ENCODE results near the gene AGAP5. TPM values are rescaled to one million over a fixed set of nuclear protein-coding genes. Genes with fewer than 3 reads are reported as not detected.

The AGAP5 gene
- total and polyA plus RNA-seq, 10 of the 15 experiments (the other 5 are each of a cell fraction or from before 2014, with no cell fraction given): 0.68 to 8.5 (median 6.7) TPM; not detected in 1

DNA sequence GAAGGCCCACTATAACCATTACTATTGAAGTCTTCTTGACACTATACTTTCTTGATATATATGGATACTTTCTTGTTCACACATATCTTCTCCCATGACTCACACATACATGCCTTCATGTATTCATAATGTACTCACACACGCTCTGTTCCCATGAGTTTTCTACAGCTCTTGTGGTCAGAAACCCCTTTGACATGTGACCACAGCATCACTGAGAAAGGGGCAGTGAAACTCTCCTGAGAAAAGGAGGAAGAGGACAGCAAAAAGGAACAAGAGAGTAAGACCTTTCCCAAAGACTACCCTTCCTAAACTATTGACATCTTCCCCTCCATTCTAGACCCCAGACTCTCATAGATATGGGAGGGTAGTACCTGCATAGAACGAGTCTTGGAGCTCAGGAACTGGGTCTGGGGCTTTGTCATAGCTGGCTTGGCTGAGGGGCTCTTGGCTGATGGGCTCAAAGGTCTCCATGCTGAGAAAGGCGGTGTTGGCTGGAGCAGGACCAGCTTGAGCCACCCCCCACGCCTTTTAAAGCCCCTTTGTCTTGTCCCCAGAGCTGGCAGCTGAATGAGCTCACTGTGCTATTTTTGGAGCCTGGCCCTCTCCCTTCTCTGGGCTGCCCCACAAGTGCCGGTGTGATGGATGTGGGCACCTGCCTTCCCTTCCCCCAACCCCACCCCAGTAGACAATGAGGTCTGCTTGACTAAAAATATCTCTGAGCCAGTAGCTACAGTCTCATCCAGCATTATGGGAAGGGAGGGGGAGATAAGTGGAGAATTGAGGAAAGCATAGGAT lies 47.2 kb downstream of the AGAP5 start (continued):
- TF ChIP-seq, protein P1, sequence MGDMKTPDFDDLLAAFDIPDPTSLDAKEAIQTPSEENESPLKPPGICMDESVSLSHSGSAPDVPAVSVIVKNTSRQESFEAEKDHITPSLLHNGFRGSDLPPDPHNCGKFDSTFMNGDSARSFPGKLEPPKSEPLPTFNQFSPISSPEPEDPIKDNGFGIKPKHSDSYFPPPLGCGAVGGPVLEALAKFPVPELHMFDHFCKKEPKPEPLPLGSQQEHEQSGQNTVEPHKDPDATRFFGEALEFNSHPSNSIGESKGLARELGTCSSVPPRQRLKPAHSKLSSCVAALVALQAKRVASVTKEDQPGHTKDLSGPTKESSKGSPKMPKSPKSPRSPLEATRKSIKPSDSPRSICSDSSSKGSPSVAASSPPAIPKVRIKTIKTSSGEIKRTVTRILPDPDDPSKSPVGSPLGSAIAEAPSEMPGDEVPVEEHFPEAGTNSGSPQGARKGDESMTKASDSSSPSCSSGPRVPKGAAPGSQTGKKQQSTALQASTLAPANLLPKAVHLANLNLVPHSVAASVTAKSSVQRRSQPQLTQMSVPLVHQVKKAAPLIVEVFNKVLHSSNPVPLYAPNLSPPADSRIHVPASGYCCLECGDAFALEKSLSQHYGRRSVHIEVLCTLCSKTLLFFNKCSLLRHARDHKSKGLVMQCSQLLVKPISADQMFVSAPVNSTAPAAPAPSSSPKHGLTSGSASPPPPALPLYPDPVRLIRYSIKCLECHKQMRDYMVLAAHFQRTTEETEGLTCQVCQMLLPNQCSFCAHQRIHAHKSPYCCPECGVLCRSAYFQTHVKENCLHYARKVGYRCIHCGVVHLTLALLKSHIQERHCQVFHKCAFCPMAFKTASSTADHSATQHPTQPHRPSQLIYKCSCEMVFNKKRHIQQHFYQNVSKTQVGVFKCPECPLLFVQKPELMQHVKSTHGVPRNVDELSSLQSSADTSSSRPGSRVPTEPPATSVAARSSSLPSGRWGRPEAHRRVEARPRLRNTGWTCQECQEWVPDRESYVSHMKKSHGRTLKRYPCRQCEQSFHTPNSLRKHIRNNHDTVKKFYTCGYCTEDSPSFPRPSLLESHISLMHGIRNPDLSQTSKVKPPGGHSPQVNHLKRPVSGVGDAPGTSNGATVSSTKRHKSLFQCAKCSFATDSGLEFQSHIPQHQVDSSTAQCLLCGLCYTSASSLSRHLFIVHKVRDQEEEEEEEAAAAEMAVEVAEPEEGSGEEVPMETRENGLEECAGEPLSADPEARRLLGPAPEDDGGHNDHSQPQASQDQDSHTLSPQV (IDR thresholded peaks at IDR 0.05): no peak
- TF ChIP-seq, protein P2, sequence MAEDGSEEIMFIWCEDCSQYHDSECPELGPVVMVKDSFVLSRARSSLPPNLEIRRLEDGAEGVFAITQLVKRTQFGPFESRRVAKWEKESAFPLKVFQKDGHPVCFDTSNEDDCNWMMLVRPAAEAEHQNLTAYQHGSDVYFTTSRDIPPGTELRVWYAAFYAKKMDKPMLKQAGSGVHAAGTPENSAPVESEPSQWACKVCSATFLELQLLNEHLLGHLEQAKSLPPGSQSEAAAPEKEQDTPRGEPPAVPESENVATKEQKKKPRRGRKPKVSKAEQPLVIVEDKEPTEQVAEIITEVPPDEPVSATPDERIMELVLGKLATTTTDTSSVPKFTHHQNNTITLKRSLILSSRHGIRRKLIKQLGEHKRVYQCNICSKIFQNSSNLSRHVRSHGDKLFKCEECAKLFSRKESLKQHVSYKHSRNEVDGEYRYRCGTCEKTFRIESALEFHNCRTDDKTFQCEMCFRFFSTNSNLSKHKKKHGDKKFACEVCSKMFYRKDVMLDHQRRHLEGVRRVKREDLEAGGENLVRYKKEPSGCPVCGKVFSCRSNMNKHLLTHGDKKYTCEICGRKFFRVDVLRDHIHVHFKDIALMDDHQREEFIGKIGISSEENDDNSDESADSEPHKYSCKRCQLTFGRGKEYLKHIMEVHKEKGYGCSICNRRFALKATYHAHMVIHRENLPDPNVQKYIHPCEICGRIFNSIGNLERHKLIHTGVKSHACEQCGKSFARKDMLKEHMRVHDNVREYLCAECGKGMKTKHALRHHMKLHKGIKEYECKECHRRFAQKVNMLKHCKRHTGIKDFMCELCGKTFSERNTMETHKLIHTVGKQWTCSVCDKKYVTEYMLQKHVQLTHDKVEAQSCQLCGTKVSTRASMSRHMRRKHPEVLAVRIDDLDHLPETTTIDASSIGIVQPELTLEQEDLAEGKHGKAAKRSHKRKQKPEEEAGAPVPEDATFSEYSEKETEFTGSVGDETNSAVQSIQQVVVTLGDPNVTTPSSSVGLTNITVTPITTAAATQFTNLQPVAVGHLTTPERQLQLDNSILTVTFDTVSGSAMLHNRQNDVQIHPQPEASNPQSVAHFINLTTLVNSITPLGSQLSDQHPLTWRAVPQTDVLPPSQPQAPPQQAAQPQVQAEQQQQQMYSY (CRISPR knock-in tag; IDR thresholded peaks at IDR 0.05): no peak
- TF ChIP-seq, protein P3, sequence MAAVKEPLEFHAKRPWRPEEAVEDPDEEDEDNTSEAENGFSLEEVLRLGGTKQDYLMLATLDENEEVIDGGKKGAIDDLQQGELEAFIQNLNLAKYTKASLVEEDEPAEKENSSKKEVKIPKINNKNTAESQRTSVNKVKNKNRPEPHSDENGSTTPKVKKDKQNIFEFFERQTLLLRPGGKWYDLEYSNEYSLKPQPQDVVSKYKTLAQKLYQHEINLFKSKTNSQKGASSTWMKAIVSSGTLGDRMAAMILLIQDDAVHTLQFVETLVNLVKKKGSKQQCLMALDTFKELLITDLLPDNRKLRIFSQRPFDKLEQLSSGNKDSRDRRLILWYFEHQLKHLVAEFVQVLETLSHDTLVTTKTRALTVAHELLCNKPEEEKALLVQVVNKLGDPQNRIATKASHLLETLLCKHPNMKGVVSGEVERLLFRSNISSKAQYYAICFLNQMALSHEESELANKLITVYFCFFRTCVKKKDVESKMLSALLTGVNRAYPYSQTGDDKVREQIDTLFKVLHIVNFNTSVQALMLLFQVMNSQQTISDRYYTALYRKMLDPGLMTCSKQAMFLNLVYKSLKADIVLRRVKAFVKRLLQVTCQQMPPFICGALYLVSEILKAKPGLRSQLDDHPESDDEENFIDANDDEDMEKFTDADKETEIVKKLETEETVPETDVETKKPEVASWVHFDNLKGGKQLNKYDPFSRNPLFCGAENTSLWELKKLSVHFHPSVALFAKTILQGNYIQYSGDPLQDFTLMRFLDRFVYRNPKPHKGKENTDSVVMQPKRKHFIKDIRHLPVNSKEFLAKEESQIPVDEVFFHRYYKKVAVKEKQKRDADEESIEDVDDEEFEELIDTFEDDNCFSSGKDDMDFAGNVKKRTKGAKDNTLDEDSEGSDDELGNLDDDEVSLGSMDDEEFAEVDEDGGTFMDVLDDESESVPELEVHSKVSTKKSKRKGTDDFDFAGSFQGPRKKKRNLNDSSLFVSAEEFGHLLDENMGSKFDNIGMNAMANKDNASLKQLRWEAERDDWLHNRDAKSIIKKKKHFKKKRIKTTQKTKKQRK (IDR thresholded peaks at IDR 0.05; ENCODE audit: low read depth, low read length): no peak
- no peak; the same call in 1 of the 2 replicates for TF ChIP-seq YY1 (IDR thresholded peaks at IDR 0.05; ENCODE audit: low read depth, low read length)
- TF ChIP-seq, protein P4, sequence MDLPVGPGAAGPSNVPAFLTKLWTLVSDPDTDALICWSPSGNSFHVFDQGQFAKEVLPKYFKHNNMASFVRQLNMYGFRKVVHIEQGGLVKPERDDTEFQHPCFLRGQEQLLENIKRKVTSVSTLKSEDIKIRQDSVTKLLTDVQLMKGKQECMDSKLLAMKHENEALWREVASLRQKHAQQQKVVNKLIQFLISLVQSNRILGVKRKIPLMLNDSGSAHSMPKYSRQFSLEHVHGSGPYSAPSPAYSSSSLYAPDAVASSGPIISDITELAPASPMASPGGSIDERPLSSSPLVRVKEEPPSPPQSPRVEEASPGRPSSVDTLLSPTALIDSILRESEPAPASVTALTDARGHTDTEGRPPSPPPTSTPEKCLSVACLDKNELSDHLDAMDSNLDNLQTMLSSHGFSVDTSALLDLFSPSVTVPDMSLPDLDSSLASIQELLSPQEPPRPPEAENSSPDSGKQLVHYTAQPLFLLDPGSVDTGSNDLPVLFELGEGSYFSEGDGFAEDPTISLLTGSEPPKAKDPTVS (IDR thresholded peaks at IDR 0.05; ENCODE audit: low read depth, low read length): no peak
- TF ChIP-seq CREM (IDR thresholded peaks at IDR 0.05; ENCODE audit: low read depth): peak; percentile 60; the same call in 1 of the 2 replicates
- no peak for TF ChIP-seq SIN3A (IDR thresholded peaks at IDR 0.05; ENCODE audit: low read depth, low read length)
- peak; percentile 68; the same call in 2 of the 3 replicates for TF ChIP-seq POU2F2 (IDR thresholded peaks at IDR 0.05; ENCODE audit: borderline replicate concordance, low read depth, low read length)
- no peak for TF ChIP-seq ZNF274 (IDR thresholded peaks at IDR 0.05; ENCODE audit: insufficient read depth, insufficient read length)
- TF ChIP-seq, protein P5, sequence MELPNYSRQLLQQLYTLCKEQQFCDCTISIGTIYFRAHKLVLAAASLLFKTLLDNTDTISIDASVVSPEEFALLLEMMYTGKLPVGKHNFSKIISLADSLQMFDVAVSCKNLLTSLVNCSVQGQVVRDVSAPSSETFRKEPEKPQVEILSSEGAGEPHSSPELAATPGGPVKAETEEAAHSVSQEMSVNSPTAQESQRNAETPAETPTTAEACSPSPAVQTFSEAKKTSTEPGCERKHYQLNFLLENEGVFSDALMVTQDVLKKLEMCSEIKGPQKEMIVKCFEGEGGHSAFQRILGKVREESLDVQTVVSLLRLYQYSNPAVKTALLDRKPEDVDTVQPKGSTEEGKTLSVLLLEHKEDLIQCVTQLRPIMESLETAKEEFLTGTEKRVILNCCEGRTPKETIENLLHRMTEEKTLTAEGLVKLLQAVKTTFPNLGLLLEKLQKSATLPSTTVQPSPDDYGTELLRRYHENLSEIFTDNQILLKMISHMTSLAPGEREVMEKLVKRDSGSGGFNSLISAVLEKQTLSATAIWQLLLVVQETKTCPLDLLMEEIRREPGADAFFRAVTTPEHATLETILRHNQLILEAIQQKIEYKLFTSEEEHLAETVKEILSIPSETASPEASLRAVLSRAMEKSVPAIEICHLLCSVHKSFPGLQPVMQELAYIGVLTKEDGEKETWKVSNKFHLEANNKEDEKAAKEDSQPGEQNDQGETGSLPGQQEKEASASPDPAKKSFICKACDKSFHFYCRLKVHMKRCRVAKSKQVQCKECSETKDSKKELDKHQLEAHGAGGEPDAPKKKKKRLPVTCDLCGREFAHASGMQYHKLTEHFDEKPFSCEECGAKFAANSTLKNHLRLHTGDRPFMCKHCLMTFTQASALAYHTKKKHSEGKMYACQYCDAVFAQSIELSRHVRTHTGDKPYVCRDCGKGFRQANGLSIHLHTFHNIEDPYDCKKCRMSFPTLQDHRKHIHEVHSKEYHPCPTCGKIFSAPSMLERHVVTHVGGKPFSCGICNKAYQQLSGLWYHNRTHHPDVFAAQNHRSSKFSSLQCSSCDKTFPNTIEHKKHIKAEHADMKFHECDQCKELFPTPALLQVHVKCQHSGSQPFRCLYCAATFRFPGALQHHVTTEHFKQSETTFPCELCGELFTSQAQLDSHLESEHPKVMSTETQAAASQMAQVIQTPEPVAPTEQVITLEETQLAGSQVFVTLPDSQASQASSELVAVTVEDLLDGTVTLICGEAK (IDR thresholded peaks at IDR 0.05; ENCODE audit: borderline replicate concordance): no peak
- no peak for TF ChIP-seq NR2C1 (IDR thresholded peaks at IDR 0.05)
